Testis (tissue), 2 donors: ENCODE data around the gene PEX26.

ENCODE experiments used
- POLR2A ChIP-seq: fragments of 450-650 bp; IDR thresholded peaks from one replicate; pipeline ENCODE4 v1.6.1; 2017; ENCODE audit warnings: antibody characterized with exemption, mild to moderate bottlenecking, moderate library complexity
- TF ChIP-seq, protein P1 (sequence below), 3 experiments: fragments of 450-650 bp in 2 of 3; fragments of 200-600 bp in 1 of 3; sonication (generic) in 1 of 3; IDR thresholded peaks; one replicate each; pipeline ENCODE4 v1.5.1; 2016 to 2019; ENCODE audit warnings: antibody characterized with exemption in 3 of 3, mild to moderate bottlenecking in 2 of 3, moderate library complexity in 1 of 3

DNA sequence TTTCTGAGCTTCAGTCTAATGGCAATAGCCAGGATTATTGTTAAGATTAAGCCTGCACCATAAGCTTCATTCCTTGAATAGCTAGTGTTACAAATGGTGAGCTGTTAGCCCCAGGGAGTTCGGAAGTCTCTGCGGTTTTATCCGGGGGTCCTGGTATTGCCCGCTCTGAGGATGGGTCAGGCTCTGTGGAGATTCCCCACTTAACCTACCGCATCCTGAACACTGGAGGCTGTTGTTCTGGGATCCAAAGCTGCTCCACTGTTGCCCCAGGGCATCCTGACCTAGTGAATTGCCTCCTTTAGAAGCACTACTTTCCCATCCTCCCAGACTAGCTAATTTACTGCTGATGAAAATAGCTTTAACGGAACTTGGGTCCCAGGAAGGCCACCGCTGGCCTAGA is 14.5 kb upstream of the PEX26 start:
- no peak for TF ChIP-seq POLR2A
- TF ChIP-seq, protein P1, sequence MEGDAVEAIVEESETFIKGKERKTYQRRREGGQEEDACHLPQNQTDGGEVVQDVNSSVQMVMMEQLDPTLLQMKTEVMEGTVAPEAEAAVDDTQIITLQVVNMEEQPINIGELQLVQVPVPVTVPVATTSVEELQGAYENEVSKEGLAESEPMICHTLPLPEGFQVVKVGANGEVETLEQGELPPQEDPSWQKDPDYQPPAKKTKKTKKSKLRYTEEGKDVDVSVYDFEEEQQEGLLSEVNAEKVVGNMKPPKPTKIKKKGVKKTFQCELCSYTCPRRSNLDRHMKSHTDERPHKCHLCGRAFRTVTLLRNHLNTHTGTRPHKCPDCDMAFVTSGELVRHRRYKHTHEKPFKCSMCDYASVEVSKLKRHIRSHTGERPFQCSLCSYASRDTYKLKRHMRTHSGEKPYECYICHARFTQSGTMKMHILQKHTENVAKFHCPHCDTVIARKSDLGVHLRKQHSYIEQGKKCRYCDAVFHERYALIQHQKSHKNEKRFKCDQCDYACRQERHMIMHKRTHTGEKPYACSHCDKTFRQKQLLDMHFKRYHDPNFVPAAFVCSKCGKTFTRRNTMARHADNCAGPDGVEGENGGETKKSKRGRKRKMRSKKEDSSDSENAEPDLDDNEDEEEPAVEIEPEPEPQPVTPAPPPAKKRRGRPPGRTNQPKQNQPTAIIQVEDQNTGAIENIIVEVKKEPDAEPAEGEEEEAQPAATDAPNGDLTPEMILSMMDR (IDR thresholded peaks at IDR 0.05): no peak
